GM12865 (cell line): ENCODE results near the gene TUBGCP6.

Experiments used
- DNase-seq: peaks from one replicate; pipeline ENCODE4 v3.0.0; 2010; ENCODE audit warnings: low read depth
- H3K4me3 ChIP-seq: 2 replicates; pipeline ENCODE4 v1.5.1; 2011; ENCODE audit warnings: mild to moderate bottlenecking, low read depth, low read length, control low read depth
- CTCF ChIP-seq: IDR thresholded peaks from 2 replicates; pipeline ENCODE4 v1.5.1; 2011; ENCODE audit warnings: low read length, control low read depth, low read depth, inconsistent platforms; ENCODE audit not compliant: insufficient read depth; ENCODE audit errors: missing control alignments

The TUBGCP6 gene

GRCh38 chr22:50189849-50190181 is 55.0 kb downstream of the TUBGCP6 start:
- TF ChIP-seq CTCF, result no peak
- peak overlapping the region; percentile 73 for H3K4me3 ChIP-seq
- DNase-seq, result peak; percentile 42

- no peak for TF ChIP-seq CTCF
- H3K4me3 ChIP-seq, result peak overlapping the region; percentile 73
- DNase-seq, result peak; percentile 47
These were observed 55.5 kb downstream of the TUBGCP6 start for GRCh38 chr22:50189184-50189848.

- no peak overlapping the region for H3K4me3 ChIP-seq
- no peak for DNase-seq
- TF ChIP-seq CTCF, result no peak
These were observed 56.5 kb downstream of the TUBGCP6 start for GRCh38 chr22:50188356-50188755.

- TF ChIP-seq CTCF, result no peak
- peak; percentile 75 for DNase-seq
- peak overlapping the region; percentile 79 for H3K4me3 ChIP-seq
These were observed 57.9 kb downstream of the TUBGCP6 start for GRCh38 chr22:50186761-50187523.

- H3K4me3 ChIP-seq, result peak overlapping the region; percentile 79
- no peak for DNase-seq
- TF ChIP-seq CTCF, result no peak
These were observed 58.6 kb downstream of the TUBGCP6 start for GRCh38 chr22:50186181-50186714.

- TF ChIP-seq CTCF, result no peak
- peak; percentile 95 for DNase-seq
- H3K4me3 ChIP-seq, result peak within 1 kb of the TSS; percentile 79
These were observed 59.3 kb downstream of the TUBGCP6 start, which contains the start of gene TRABD for GRCh38 chr22:50185375-50186087. Gene TRABD (plus strand): TSS chr22:50185913. CDS start chr22:50193061, 7,148 bp downstream.
